Testis (tissue), 2 donors: ENCODE data around the gene CHD9NB.

Experiments used
- CTCF ChIP-seq, 3 experiments: fragments of 450-650 bp in 2 of 3; fragments of 200-600 bp in 1 of 3; sonication (generic) in 1 of 3; IDR thresholded peaks; one replicate each; pipeline ENCODE4 v1.5.1; 2016 to 2019; ENCODE audit warnings: antibody characterized with exemption in 3 of 3, mild to moderate bottlenecking in 2 of 3, moderate library complexity in 1 of 3
- POLR2A ChIP-seq: fragments of 450-650 bp; IDR thresholded peaks from one replicate; pipeline ENCODE4 v1.6.1; 2017; ENCODE audit warnings: antibody characterized with exemption, mild to moderate bottlenecking, moderate library complexity

GRCh38 chr16:53059672-53060071 lies 7.0 kb upstream of the CHD9NB start:
- TF ChIP-seq CTCF (IDR thresholded peaks at IDR 0.05) (no peak), POLR2A (no peak)
